A673 (cell line): ENCODE measurements around the gene SERPINA4. TPM values are rescaled to one million over a fixed set of nuclear protein-coding genes. Genes with fewer than 3 reads are reported as not detected.

ENCODE experiments used
- BruUV-seq: library from RNA; stranded (reverse); fragments of 400-500 nt; replicated peaks from 2 replicates; lab custom pipeline; 2021; lab: Mats Ljungman, UMichigan
- CTCF ChIA-PET: fragments of 300-600 bp; sonication (Branson Sonifier 250); formaldehyde crosslinking; loops from one replicate; lab custom pipeline; 2022; ENCODE audit warnings: antibody characterized with exemption; lab: Charles Lee
- POLR2A ChIA-PET: fragments of 300-600 bp; sonication (Branson Sonifier 250); formaldehyde crosslinking; loops from one replicate; lab custom pipeline; 2022; ENCODE audit warnings: antibody characterized with exemption; ENCODE audit not compliant: low non-redundant PET; lab: Charles Lee
- DNase-seq: peaks from one replicate; pipeline ENCODE4 v3.0.0-alpha.2; 2015; ENCODE audit warnings: low spot score
- H3K27ac ChIP-seq: fragments of 200-600 bp; sonication (generic); 2 replicates; pipeline ENCODE4 v1.5.1; 2016; ENCODE audit warnings: mixed run types, low read depth, mild to moderate bottlenecking, mixed read lengths, antibody characterized with exemption, low read length; ENCODE audit not compliant: poor library complexity, severe bottlenecking
- H3K27me3 ChIP-seq: fragments of 200-600 bp; sonication (generic); replicated peaks from 2 replicates; pipeline ENCODE4 v1.6.1; 2017; ENCODE audit warnings: mixed run types, low read depth, mild to moderate bottlenecking, mixed read lengths, antibody characterized with exemption, low read length; ENCODE audit not compliant: insufficient read depth, poor library complexity
- H3K36me3 ChIP-seq: fragments of 200-600 bp; sonication (generic); 2 replicates; pipeline ENCODE4 v1.6.1; 2016; ENCODE audit warnings: mixed run types, mild to moderate bottlenecking, mixed read lengths, antibody characterized with exemption, low read length; ENCODE audit not compliant: insufficient read depth, poor library complexity, severe bottlenecking
- H3K4me1 ChIP-seq: fragments of 200-600 bp; sonication (generic); 2 replicates; pipeline ENCODE4 v1.6.1; 2017; ENCODE audit warnings: mixed run types, mild to moderate bottlenecking, mixed read lengths, antibody characterized with exemption, low read length; ENCODE audit not compliant: insufficient read depth, poor library complexity, severe bottlenecking
- H3K4me3 ChIP-seq: fragments of 200-600 bp; sonication (generic); 2 replicates; pipeline ENCODE4 v1.5.1; 2016; ENCODE audit warnings: low read depth, mixed run types, mild to moderate bottlenecking, mixed read lengths, low read length; ENCODE audit not compliant: poor library complexity, severe bottlenecking
- H3K9me3 ChIP-seq: fragments of 200-600 bp; sonication (generic); 2 replicates; pipeline ENCODE4 v1.6.1; 2016; ENCODE audit warnings: mixed run types, low read depth, mild to moderate bottlenecking, mixed read lengths, antibody characterized with exemption, low read length; ENCODE audit not compliant: poor library complexity, severe bottlenecking
- EZH2 ChIP-seq: fragments of 200-600 bp; sonication (generic); IDR thresholded peaks from 2 replicates; pipeline ENCODE4 v1.6.1; 2017; ENCODE audit warnings: borderline replicate concordance, low read depth, mild to moderate bottlenecking, mixed read lengths, antibody characterized with exemption, low read length; ENCODE audit not compliant: poor library complexity, severe bottlenecking
- intact Hi-C: fragments of 100-400 bp; cut with micrococcal nuclease; formaldehyde crosslinking; loops from one replicate; pipeline ENCODE4 v1.10.0; 2022; ENCODE audit not compliant: unreplicated experiment
- total RNA-seq: library from RNA; stranded (reverse); gene quantifications from 2 replicates; pipeline ENCODE4 v1.2.3, GENCODE V29; 2021
- TF ChIP-seq, protein P1 (sequence below): fragments of 300-800, 200-600 bp; sonication (generic); conservative IDR thresholded peaks from 2 replicates; pipeline ENCODE4 v1.5.1; 2017; ENCODE audit warnings: low read depth, mild to moderate bottlenecking, antibody characterized with exemption, low read length, moderate library complexity, mixed read lengths

SERPINA4 gene
- total RNA-seq, 1 experiment from 2014 or later, result not detected

DNA sequence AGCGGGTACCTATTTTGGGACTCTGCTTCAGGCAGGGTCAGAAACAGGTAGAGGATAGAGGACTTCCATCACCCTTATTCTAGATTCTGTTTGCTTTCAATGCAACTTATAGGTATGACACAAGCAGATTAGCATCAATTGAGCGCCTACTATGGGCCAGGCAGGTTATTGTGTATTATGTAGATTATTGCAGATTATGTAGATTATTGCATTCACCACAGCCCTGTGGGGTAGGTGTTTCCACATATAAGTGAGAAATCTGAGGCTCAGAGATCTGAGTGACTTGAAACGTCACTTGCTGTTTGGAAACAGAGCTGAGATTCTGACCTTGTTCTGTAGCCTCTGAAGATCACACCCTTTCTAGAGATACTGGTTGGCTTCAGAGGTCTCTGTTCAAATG, 25.7 kb upstream of the SERPINA4 start:
- Histone ChIP-seq H3K36me3 (no peaks in the 10 kb centered on the region), H3K9me3 (no peaks in the 10 kb centered on the region), H3K27ac (no peak overlapping the region), H3K4me3 (no peak overlapping the region), H3K27me3 (peaks cover 6% of the 10 kb centered on the region), H3K4me1 (no peaks in the 10 kb centered on the region)
- CTCF ChIA-PET, result no interaction called here
- intact Hi-C loops, result no loop called here
- no peak for TF ChIP-seq EZH2
- TF ChIP-seq, protein P1, sequence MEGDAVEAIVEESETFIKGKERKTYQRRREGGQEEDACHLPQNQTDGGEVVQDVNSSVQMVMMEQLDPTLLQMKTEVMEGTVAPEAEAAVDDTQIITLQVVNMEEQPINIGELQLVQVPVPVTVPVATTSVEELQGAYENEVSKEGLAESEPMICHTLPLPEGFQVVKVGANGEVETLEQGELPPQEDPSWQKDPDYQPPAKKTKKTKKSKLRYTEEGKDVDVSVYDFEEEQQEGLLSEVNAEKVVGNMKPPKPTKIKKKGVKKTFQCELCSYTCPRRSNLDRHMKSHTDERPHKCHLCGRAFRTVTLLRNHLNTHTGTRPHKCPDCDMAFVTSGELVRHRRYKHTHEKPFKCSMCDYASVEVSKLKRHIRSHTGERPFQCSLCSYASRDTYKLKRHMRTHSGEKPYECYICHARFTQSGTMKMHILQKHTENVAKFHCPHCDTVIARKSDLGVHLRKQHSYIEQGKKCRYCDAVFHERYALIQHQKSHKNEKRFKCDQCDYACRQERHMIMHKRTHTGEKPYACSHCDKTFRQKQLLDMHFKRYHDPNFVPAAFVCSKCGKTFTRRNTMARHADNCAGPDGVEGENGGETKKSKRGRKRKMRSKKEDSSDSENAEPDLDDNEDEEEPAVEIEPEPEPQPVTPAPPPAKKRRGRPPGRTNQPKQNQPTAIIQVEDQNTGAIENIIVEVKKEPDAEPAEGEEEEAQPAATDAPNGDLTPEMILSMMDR, result no peak
- POLR2A ChIA-PET, result no interaction called here
- no peak for DNase-seq
- BruUV-seq, result no TSS peak

- peak; percentile 44 for DNase-seq
- intact Hi-C loops, result no loop called here
Observed at GRCh38 chr14:94536836-94537235, 24.4 kb upstream of the SERPINA4 start.

GRCh38 chr14:94538070-94538740, 23.0 kb upstream of the SERPINA4 start:
- intact Hi-C loops, result no loop called here
- Histone ChIP-seq H3K4me3 (no peak overlapping the region), H3K9me3 (no peaks in the 10 kb centered on the region), H3K36me3 (no peaks in the 10 kb centered on the region), H3K27me3 (no peaks in the 10 kb centered on the region), H3K4me1 (no peaks in the 10 kb centered on the region), H3K27ac (no peak overlapping the region)
- TF ChIP-seq, protein P1, result no peak
- no peak for TF ChIP-seq EZH2
- DNase-seq, result no peak
- POLR2A ChIA-PET, result no interaction called here
- CTCF ChIA-PET, result no interaction called here
- no TSS peak for BruUV-seq

More at GRCh38 chr14:94536836-94537235, 24.4 kb upstream of the SERPINA4 start:
- H3K27me3 ChIP-seq, result peaks cover 6% of the 10 kb centered on the region
- H3K27ac ChIP-seq, result no peak overlapping the region
- POLR2A ChIA-PET, result no interaction called here
- H3K4me1 ChIP-seq, result no peaks in the 10 kb centered on the region
- CTCF ChIA-PET, result no interaction called here
- no peak overlapping the region for H3K4me3 ChIP-seq
- BruUV-seq, result no TSS peak
- no peak for TF ChIP-seq EZH2
- TF ChIP-seq, protein P1, result peak; percentile 30; the same call in 1 of the 2 replicates
- H3K36me3 ChIP-seq, result no peaks in the 10 kb centered on the region
- no peaks in the 10 kb centered on the region for H3K9me3 ChIP-seq
